Choroid plexus epithelial cell (primary cell): ENCODE measurements around the gene MRPL52.

Experiments
- DNase-seq: peaks from one replicate; pipeline ENCODE4 v3.0.0-alpha.2; 2010; ENCODE audit warnings: low read depth
- H3K4me3 ChIP-seq: 2 replicates; pipeline ENCODE4 v1.5.1; 2011; ENCODE audit warnings: low read depth, mild to moderate bottlenecking, control low read depth, low read length, moderate library complexity
- CTCF ChIP-seq: conservative IDR thresholded peaks from 2 replicates; pipeline ENCODE4 v1.5.1; 2011; ENCODE audit warnings: low read depth, mild to moderate bottlenecking, control low read depth, inconsistent platforms, low read length, moderate library complexity

The MRPL52 gene

GRCh38 chr14:22829661-22830442 lies at the start of gene MRPL52:
Gene MRPL52, plus strand, starts transcription at chr14:22829887. Its CDS starts 26 bp downstream, at chr14:22829913.
- no peak for TF ChIP-seq CTCF
- peak; percentile 91 for DNase-seq
- H3K4me3 ChIP-seq: peak within 1 kb of the TSS; percentile 96

DNA sequence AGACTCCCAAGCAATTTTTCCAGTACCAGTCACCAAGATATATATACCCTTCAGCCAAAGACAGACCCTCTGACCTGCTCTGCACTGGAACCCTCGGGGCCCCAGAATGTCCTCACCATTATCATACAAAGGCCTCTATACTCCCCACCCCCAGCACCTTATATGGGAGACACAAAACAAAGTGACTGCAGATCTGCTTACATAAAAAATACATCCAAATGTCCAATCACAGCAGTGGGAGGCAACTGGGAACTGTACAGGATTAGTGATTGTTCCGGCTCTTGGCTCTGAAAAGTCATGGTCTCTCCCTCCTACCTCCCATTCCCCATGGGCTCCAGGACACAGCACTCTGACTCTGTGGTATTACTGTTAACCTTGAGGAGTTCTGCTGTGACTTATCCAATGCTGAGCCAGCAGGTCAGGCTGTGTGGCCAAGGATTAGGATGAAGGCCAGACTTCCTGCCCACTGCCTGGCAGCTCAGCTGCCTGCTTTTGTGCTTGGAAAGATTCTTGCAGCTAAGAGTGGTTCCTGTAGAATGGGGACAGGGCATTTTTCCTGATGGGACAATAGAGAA lies 49.5 kb upstream of the MRPL52 start:
- no peak overlapping the region for H3K4me3 ChIP-seq
- DNase-seq: peak; percentile 27
- no peak for TF ChIP-seq CTCF

DNA sequence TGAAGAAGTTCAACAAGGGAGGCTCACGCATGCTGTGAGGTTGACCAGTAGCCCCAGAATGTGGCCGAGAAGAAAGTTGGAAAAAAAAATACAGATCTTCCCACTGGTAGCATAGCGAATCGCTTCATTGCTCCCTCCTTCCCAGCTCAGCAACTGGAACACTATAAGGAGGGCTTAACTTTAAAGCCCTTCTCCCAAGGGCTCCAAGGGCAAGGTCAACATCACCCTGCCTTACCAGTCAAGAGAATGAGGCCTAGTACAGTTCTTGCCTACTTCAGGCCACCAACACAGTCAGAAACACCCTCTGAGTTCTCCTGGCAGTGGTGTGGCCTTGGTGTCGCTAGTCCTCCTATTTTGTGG lies 48.8 kb upstream of the MRPL52 start:
- no peak for TF ChIP-seq CTCF
- no peak for DNase-seq
- no peak overlapping the region for H3K4me3 ChIP-seq

GRCh38 chr14:22781301-22781991 lies 48.2 kb upstream of the MRPL52 start:
- DNase-seq: peak; percentile 44
- no peak overlapping the region for H3K4me3 ChIP-seq
- TF ChIP-seq CTCF: no peak

DNA sequence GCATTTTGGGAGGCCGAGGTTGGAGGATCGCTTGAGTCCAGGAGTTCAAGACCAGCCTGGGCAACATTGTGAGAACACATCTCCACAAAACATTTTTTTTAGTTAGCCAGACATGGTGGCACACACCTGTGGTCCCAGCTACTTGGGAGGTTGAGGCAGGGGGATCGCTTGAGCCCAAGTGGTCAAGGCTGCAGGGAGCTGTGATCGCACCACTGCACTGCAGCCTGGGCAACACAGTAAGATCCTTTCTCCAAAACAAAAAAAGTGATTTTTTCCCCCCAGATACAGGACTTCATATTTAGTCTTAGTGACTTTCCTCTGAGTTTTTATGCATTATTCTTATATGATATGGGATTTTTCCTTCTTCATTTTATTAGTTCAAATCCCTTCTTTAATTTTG lies 43.0 kb upstream of the MRPL52 start:
- no peak for TF ChIP-seq CTCF
- DNase-seq: no peak
- H3K4me3 ChIP-seq: no peak overlapping the region

GRCh38 chr14:22791301-22791700 lies 38.4 kb upstream of the MRPL52 start:
- TF ChIP-seq CTCF: no peak
- DNase-seq: peak; percentile 60
- H3K4me3 ChIP-seq: no peak overlapping the region
